Measurements from ENCODE around the gene MAN2B2.

- TF ChIP-seq CTCF (IDR thresholded peaks at IDR 0.05) (no peak), POLR2A (IDR thresholded peaks at IDR 0.05) (no peak), POLR2AphosphoS5 (IDR thresholded peaks at IDR 0.05) (no peak)
These were observed 46.0 kb downstream of the MAN2B2 start for GRCh38 chr4:6620891-6621555.

Data from breast epithelium (tissue), 3 donors.